HepG2 (cell line): Measurements from ENCODE around the gene NLGN3.

ENCODE experiments used
- ARNT ChIP-seq: fragments of 450-650 bp; IDR thresholded peaks from 2 replicates; pipeline ENCODE4 v1.6.1; 2017
- BRD4 ChIP-seq: sonication (generic); formaldehyde crosslinking; IDR thresholded peaks from 2 replicates; pipeline ENCODE4 v1.4.0; 2020; ENCODE audit warnings: missing genetic modification reagents
- ESRRA ChIP-seq: sonication (generic); formaldehyde crosslinking; IDR thresholded peaks from 2 replicates; pipeline ENCODE4 v1.5.1; 2020; ENCODE audit warnings: mild to moderate bottlenecking, low read depth, missing genetic modification reagents
- FOXA1 ChIP-seq, 2 experiments: fragments of 450-650 bp in 1 of 2; sonication (generic) in 1 of 2; formaldehyde crosslinking in 1 of 2; IDR thresholded peaks; 2 replicates each; pipeline versions ENCODE4 v1.4.0 to v1.6.1; 2016 to 2020; ENCODE audit warnings: missing genetic modification reagents in 1 of 2
- JUND ChIP-seq: sonication (generic); formaldehyde crosslinking; IDR thresholded peaks from 2 replicates; pipeline ENCODE4 v1.8.0; 2022; ENCODE audit warnings: mild to moderate bottlenecking, missing genetic modification reagents
- MYC ChIP-seq: sonication (generic); formaldehyde crosslinking; IDR thresholded peaks from 2 replicates; pipeline ENCODE4 v1.9.0; 2021; ENCODE audit warnings: missing genetic modification reagents, borderline replicate concordance
- NFE2L1 ChIP-seq: sonication (generic); formaldehyde crosslinking; IDR thresholded peaks from 2 replicates; pipeline ENCODE4 v1.4.0; 2020; ENCODE audit warnings: missing genetic modification reagents, mild to moderate bottlenecking, borderline replicate concordance
- POLR2AphosphoS5 ChIP-seq: IDR thresholded peaks from 2 replicates; pipeline ENCODE4 v1.6.1; 2012; ENCODE audit warnings: low read depth, low read length
- RAD21 ChIP-seq: fragments of 450-650 bp; formaldehyde crosslinking; IDR thresholded peaks from 2 replicates; pipeline ENCODE4 v1.5.0; 2020; ENCODE audit warnings: mild to moderate bottlenecking
- RELA ChIP-seq: sonication (generic); formaldehyde crosslinking; IDR thresholded peaks from 2 replicates; pipeline ENCODE4 v1.4.0; 2020; ENCODE audit warnings: missing genetic modification reagents
- RFX5 ChIP-seq: IDR thresholded peaks from 2 replicates; pipeline ENCODE4 v1.6.1; 2011; ENCODE audit warnings: low read depth, low read length, improper control_type of control experiment
- UBTF ChIP-seq: sonication (generic); formaldehyde crosslinking; IDR thresholded peaks from 2 replicates; pipeline ENCODE4 v1.4.0; 2020; ENCODE audit warnings: mild to moderate bottlenecking, missing genetic modification reagents
- ZNF367 ChIP-seq: sonication (generic); formaldehyde crosslinking; IDR thresholded peaks from 2 replicates; pipeline ENCODE4 v1.4.0; 2020; ENCODE audit warnings: missing genetic modification reagents, borderline replicate concordance
- TF ChIP-seq, protein P1 (sequence below): sonication (generic); formaldehyde crosslinking; IDR thresholded peaks from 2 replicates; pipeline ENCODE4 v1.4.0; 2020; ENCODE audit warnings: missing genetic modification reagents, mild to moderate bottlenecking, borderline replicate concordance

DNA sequence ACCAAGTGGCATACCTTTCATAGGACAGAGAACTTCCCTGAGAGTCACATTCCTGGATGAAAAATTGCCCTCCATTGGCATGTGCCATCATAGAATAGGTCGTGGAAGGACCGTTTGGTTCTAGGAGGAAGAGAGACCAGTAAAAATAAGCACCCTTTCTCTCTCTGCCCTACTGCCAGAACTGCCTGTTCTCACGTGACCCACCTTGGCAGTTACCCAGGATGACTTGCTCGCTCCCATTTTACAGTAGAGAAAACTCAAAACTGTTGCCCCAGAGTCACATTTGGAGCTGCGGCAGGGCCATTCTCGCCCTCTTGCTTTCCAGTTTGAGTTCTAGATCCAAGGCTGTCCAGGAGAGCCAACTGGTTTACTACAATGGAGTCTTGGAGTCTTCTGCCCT is 1.1 kb upstream of the NLGN3 start:
- TF ChIP-seq FOXA1 (IDR thresholded peaks at IDR 0.05) = no peak
- no peak for TF ChIP-seq FOXA1 (CRISPR knock-in tag; IDR thresholded peaks at IDR 0.05)
- no peak for TF ChIP-seq POLR2AphosphoS5
- TF ChIP-seq, protein P1, sequence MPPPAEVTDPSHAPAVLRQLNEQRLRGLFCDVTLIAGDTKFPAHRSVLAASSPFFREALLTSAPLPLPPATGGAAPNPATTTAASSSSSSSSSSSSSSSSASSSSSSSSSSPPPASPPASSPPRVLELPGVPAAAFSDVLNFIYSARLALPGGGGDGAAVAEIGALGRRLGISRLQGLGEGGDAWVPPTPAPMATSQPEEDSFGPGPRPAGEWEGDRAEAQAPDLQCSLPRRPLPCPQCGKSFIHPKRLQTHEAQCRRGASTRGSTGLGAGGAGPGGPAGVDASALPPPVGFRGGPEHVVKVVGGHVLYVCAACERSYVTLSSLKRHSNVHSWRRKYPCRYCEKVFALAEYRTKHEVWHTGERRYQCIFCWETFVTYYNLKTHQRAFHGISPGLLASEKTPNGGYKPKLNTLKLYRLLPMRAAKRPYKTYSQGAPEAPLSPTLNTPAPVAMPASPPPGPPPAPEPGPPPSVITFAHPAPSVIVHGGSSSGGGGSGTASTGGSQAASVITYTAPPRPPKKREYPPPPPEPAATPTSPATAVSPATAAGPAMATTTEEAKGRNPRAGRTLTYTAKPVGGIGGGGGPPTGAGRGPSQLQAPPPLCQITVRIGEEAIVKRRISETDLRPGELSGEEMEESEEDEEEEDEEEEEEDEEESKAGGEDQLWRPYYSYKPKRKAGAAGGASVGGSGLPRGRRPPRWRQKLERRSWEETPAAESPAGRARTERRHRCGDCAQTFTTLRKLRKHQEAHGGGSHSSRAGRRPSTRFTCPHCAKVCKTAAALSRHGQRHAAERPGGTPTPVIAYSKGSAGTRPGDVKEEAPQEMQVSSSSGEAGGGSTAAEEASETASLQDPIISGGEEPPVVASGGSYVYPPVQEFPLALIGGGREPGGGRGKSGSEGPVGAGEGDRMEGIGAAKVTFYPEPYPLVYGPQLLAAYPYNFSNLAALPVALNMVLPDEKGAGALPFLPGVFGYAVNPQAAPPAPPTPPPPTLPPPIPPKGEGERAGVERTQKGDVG (CRISPR knock-in tag) = no peak
- TF ChIP-seq NFE2L1 (CRISPR knock-in tag) = no peak
- no peak for TF ChIP-seq RELA (CRISPR knock-in tag)
- no peak for TF ChIP-seq RAD21 (CRISPR knock-in tag)
- no peak for TF ChIP-seq RFX5
- TF ChIP-seq BRD4 (CRISPR knock-in tag) = no peak
- TF ChIP-seq UBTF (CRISPR knock-in tag) = no peak
- no peak for TF ChIP-seq ARNT
- no peak for TF ChIP-seq JUND
- TF ChIP-seq ESRRA (CRISPR knock-in tag) = no peak
- TF ChIP-seq ZNF367 (CRISPR knock-in tag) = no peak
- TF ChIP-seq MYC (CRISPR knock-in tag) = no peak
